Activated CD4-positive, alpha-beta T cell treated with anti-CD3 and anti-CD28 coated beads, Interleukin-2, amount 10 ng/mL, durations not matched to agents 7 days and 5 days (primary cell): ENCODE data around the gene RAB23. TPM values are rescaled to one million over a fixed set of nuclear protein-coding genes. Genes with fewer than 3 reads are reported as not detected.

ENCODE experiments used
- CTCF ChIA-PET: fragments of 350-600 bp; sonication (Branson Sonifier 250); formaldehyde crosslinking; loops from one replicate; lab custom pipeline; 2021; ENCODE audit warnings: antibody characterized with exemption; lab: Charles Lee
- POLR2A ChIA-PET: fragments of 350-600 bp; sonication (Branson Sonifier 250); formaldehyde crosslinking; loops from one replicate; lab custom pipeline; 2021; ENCODE audit warnings: antibody characterized with exemption; lab: Charles Lee
- DNase-seq: peaks from one replicate; pipeline ENCODE4 v3.0.0-alpha.2; 2020
- H3K27ac Mint-ChIP-seq: one replicate; pipeline ENCODE4 v1.8.0; 2021; ENCODE audit warnings: mild to moderate bottlenecking, moderate library complexity, mixed read lengths
- H3K27me3 Mint-ChIP-seq: one replicate; pipeline ENCODE4 v1.8.0; 2021; ENCODE audit warnings: mixed read lengths
- H3K36me3 Mint-ChIP-seq: one replicate; pipeline ENCODE4 v1.8.0; 2021; ENCODE audit warnings: low read depth, mixed read lengths
- H3K4me1 Mint-ChIP-seq: one replicate; pipeline ENCODE4 v1.8.0; 2021; ENCODE audit warnings: mixed read lengths
- H3K4me3 Mint-ChIP-seq: one replicate; pipeline ENCODE4 v1.8.0; 2021; ENCODE audit warnings: mild to moderate bottlenecking, moderate library complexity, mixed read lengths
- H3K9me3 Mint-ChIP-seq: one replicate; pipeline ENCODE4 v1.8.0; 2021; ENCODE audit warnings: mixed read lengths
- total RNA-seq, 2 experiments: library from RNA; stranded (reverse); gene quantifications; one replicate each; pipeline ENCODE4 v1.2.3, GENCODE V29; 2021

The RAB23 gene
- total RNA-seq, 2 experiments from 2014 or later = 3.5 to 3.8 TPM

- DNase-seq = no peak
- Mint-ChIP-seq H3K9me3 (peaks cover 15% of the 10 kb centered on the region), H3K4me3 (no peak overlapping the region), H3K27ac (no peak overlapping the region), H3K4me1 (no peaks in the 10 kb centered on the region), H3K36me3 (peaks cover 43% of the 10 kb centered on the region), H3K27me3 (no peaks in the 10 kb centered on the region)
- CTCF ChIA-PET = no interaction called here
- POLR2A ChIA-PET = no interaction called here
These were observed 58.2 kb downstream of the RAB23 start for GRCh38 chr6:57163956-57164355.

- H3K27me3 Mint-ChIP-seq = no peaks in the 10 kb centered on the region
These were observed 59.6 kb downstream of the RAB23 start for GRCh38 chr6:57162516-57162915.

GRCh38 chr6:57162028-57162427 is 60.1 kb downstream of the RAB23 start:
- no peaks in the 10 kb centered on the region for H3K4me1 Mint-ChIP-seq
- CTCF ChIA-PET = interaction anchor here (1.0 to 1.2 kb wide), 2 partner anchors 8 to 11 kb away, joined by 3 to 4 read pairs; no protein-coding TSS in a partner anchor
- H3K4me3 Mint-ChIP-seq = no peak overlapping the region
- POLR2A ChIA-PET = no interaction called here
- H3K27me3 Mint-ChIP-seq = no peaks in the 10 kb centered on the region
- H3K27ac Mint-ChIP-seq = no peak overlapping the region
- peaks cover 48% of the 10 kb centered on the region for H3K36me3 Mint-ChIP-seq
- DNase-seq = no peak
- peaks cover 15% of the 10 kb centered on the region for H3K9me3 Mint-ChIP-seq

More at GRCh38 chr6:57162516-57162915, 59.6 kb downstream of the RAB23 start:
- DNase-seq = no peak
- ChIA-PET POLR2A (no interaction called here), CTCF (interaction anchor here (1.0 to 1.2 kb wide), 2 partner anchors 8 to 12 kb away, joined by 3 to 4 read pairs; no protein-coding TSS in a partner anchor)
- Mint-ChIP-seq H3K4me3 (no peak overlapping the region), H3K9me3 (peaks cover 15% of the 10 kb centered on the region), H3K4me1 (no peaks in the 10 kb centered on the region), H3K27ac (no peak overlapping the region), H3K36me3 (peaks cover 47% of the 10 kb centered on the region)

- no peak overlapping the region for H3K27ac Mint-ChIP-seq
- H3K4me1 Mint-ChIP-seq = no peaks in the 10 kb centered on the region
- H3K9me3 Mint-ChIP-seq = peaks cover 4% of the 10 kb centered on the region
- peaks cover 35% of the 10 kb centered on the region for H3K36me3 Mint-ChIP-seq
- H3K4me3 Mint-ChIP-seq = no peak overlapping the region
- no peak for DNase-seq
- no peaks in the 10 kb centered on the region for H3K27me3 Mint-ChIP-seq
- ChIA-PET POLR2A (no interaction called here), CTCF (interaction anchor here (0.6 kb wide), 1 partner anchor 1739 kb away, joined by 3 read pairs; no protein-coding TSS in a partner anchor)
These were observed 63.0 kb downstream of the RAB23 start for GRCh38 chr6:57159127-57159526.

DNA sequence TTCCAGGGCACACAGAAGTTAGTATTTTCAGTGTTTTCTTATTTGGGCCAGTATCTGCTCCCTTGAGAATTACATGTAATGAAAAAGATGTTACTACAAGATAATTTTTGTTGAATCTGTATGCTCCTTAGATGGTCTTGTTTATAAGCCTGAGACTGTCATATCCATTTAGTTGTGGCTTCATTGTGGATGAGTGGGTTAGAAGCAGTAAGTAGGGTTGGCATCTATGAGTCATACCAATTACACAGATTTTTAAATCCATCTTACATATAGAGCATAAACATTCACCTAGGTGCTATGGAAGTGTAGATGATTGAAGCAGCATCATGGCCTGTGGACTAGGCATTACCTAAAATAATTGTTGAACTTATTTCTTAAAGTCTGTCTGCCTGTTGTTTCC is 63.4 kb downstream of the RAB23 start:
- Mint-ChIP-seq H3K27me3 (no peaks in the 10 kb centered on the region), H3K4me3 (no peak overlapping the region), H3K27ac (no peak overlapping the region), H3K4me1 (no peaks in the 10 kb centered on the region), H3K36me3 (peaks cover 34% of the 10 kb centered on the region), H3K9me3 (no peaks in the 10 kb centered on the region)
- no peak for DNase-seq
- ChIA-PET POLR2A (interaction anchor here (0.7 kb wide), 1 partner anchor 62 kb away, joined by 5 read pairs; no protein-coding TSS in a partner anchor), CTCF (interaction anchor here (0.6 to 0.7 kb wide), 2 partner anchors 23 to 1738 kb away, joined by 3 read pairs; no protein-coding TSS in a partner anchor)

- Mint-ChIP-seq H3K4me1 (peaks cover 15% of the 10 kb centered on the region), H3K27ac (peak overlapping the region; percentile 68), H3K36me3 (peaks cover 47% of the 10 kb centered on the region), H3K9me3 (no peaks in the 10 kb centered on the region), H3K4me3 (no peak overlapping the region), H3K27me3 (no peaks in the 10 kb centered on the region)
- POLR2A ChIA-PET = no interaction called here
- CTCF ChIA-PET = interaction anchor here (1.2 kb wide), 1 partner anchor 16 kb away, joined by 3 read pairs; no protein-coding TSS in a partner anchor
- DNase-seq = no peak
These were observed 73.9 kb downstream of the RAB23 start for GRCh38 chr6:57147955-57148858.

DNA sequence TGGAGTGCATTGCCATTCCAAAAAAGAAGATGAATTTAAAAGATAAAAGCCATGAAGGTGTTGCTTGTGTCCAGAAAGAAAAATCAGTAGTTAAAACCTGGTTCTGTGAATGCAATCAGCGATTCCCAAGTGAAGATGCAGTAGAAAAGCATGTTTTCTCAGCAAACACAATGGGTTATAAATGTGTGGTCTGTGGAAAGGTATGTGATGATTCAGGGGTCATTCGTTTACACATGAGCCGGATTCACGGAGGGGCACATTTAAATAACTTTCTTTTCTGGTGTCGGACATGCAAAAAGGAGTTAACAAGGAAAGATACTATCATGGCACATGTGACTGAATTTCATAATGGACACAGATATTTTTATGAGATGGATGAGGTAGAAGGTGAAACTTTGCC is 74.7 kb downstream of the RAB23 start:
- H3K27me3 Mint-ChIP-seq = no peaks in the 10 kb centered on the region
- H3K36me3 Mint-ChIP-seq = peaks cover 50% of the 10 kb centered on the region
- DNase-seq = no peak
- H3K9me3 Mint-ChIP-seq = no peaks in the 10 kb centered on the region
- ChIA-PET CTCF (interaction anchor here (1.2 kb wide), 1 partner anchor 15 kb away, joined by 3 read pairs; no protein-coding TSS in a partner anchor), POLR2A (no interaction called here)
- no peak overlapping the region for H3K4me3 Mint-ChIP-seq
- H3K27ac Mint-ChIP-seq = no peak overlapping the region
- peaks cover 15% of the 10 kb centered on the region for H3K4me1 Mint-ChIP-seq

GRCh38 chr6:57143690-57144089 is 78.4 kb downstream of the RAB23 start:
- CTCF ChIA-PET = interaction anchor here (1.3 kb wide), 1 partner anchor 9 kb away, joined by 3 read pairs; no protein-coding TSS in a partner anchor
- H3K4me1 Mint-ChIP-seq = peaks cover 15% of the 10 kb centered on the region
- peaks cover 49% of the 10 kb centered on the region for H3K36me3 Mint-ChIP-seq
- no peak overlapping the region for H3K27ac Mint-ChIP-seq
- no peak for DNase-seq
- H3K4me3 Mint-ChIP-seq = no peak overlapping the region
- POLR2A ChIA-PET = no interaction called here
- H3K27me3 Mint-ChIP-seq = no peaks in the 10 kb centered on the region
- H3K9me3 Mint-ChIP-seq = peaks cover 3% of the 10 kb centered on the region

GRCh38 chr6:57142178-57142525 is 80.0 kb downstream of the RAB23 start:
- Mint-ChIP-seq H3K27me3 (no peaks in the 10 kb centered on the region), H3K4me3 (no peak overlapping the region), H3K36me3 (peaks cover 43% of the 10 kb centered on the region), H3K4me1 (peaks cover 2% of the 10 kb centered on the region), H3K27ac (no peak overlapping the region), H3K9me3 (peaks cover 3% of the 10 kb centered on the region)
- DNase-seq = no peak
- ChIA-PET POLR2A (no interaction called here), CTCF (no interaction called here)

DNA sequence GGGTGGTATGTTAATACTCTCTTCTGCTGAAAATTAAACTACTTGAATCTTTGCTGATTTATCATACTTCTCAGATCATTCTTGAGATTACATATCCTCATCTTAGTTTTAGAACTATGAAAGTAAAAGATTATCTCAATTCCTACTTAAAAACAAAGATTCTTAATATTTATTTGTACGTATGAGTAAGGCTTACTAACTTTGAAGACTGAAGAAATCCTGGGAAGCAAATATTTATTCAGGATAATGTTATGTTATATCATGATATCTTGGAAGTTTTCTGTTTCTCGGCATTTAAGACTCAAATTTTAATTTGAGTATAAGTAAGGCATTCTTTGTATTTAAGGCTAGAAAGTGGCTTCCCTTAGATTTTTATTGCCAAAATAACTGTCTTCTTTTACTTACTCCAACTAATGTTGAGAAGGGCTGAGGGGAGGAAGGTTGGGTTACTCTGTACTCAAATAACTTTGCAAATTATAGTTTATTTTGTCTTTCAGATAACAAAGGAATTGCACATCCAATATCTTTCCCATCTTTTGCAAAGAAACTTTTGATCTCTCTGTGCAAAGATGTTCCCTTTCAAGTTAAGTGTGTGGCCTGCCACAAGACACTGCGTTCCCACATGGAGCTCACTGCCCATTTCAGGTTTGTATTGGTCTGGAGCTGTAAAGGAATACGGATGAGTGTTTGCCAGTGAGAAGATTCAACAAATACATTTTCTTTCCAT is 80.5 kb downstream of the RAB23 start:
- H3K4me1 Mint-ChIP-seq = peaks cover 6% of the 10 kb centered on the region
- peaks cover 3% of the 10 kb centered on the region for H3K9me3 Mint-ChIP-seq
- ChIA-PET POLR2A (no interaction called here), CTCF (no interaction called here)
- peaks cover 47% of the 10 kb centered on the region for H3K36me3 Mint-ChIP-seq
- no peak for DNase-seq
- H3K4me3 Mint-ChIP-seq = no peak overlapping the region
- no peaks in the 10 kb centered on the region for H3K27me3 Mint-ChIP-seq
- no peak overlapping the region for H3K27ac Mint-ChIP-seq

DNA sequence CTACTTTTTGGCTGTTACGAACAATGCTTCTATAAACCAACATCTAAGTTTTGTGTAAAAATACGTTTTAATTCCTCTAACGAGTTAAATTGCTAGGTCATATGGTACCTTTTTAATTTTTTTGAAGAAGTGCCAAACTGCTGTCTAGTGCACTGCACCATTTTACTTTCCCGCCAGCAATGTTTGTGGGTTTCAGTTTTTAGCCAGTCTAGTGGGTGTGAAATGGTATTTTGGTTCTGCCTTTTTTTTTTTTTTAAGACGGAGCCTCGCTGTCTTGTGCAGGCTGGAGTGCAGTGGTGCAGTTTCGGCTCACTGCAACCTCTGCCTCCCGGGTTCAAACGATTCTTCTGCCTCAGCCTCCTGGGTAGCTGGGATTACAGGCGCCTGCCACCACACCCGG is 84.1 kb downstream of the RAB23 start:
- no peak for DNase-seq
- ChIA-PET POLR2A (no interaction called here), CTCF (no interaction called here)
- H3K4me3 Mint-ChIP-seq = no peak overlapping the region
- peaks cover 9% of the 10 kb centered on the region for H3K4me1 Mint-ChIP-seq
- H3K36me3 Mint-ChIP-seq = peaks cover 56% of the 10 kb centered on the region
- no peaks in the 10 kb centered on the region for H3K27me3 Mint-ChIP-seq
- no peak overlapping the region for H3K27ac Mint-ChIP-seq
- H3K9me3 Mint-ChIP-seq = peaks cover 3% of the 10 kb centered on the region

DNA sequence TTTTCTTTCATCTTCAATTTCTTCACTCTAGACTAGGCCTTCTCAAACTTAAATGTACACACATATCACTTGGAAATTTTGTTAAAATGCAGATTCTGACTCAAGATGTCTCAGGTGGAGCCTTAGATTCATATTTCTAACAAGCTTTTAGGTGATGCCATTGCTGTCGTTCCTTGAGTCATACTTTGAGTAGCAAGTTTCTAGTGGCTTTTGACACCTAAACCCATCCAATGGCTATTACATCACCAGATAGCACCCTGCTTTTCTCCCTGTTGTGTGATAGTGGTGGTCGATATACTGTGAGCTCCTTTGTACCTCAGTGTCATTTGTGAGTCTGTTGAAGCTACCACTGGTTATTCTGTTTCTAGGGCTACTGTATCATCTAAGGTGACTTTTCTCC is 84.8 kb downstream of the RAB23 start:
- no peaks in the 10 kb centered on the region for H3K27me3 Mint-ChIP-seq
- no peak overlapping the region for H3K4me3 Mint-ChIP-seq
- POLR2A ChIA-PET = no interaction called here
- H3K36me3 Mint-ChIP-seq = peaks cover 55% of the 10 kb centered on the region
- peaks cover 9% of the 10 kb centered on the region for H3K4me1 Mint-ChIP-seq
- DNase-seq = no peak
- H3K27ac Mint-ChIP-seq = peak overlapping the region; percentile 31
- CTCF ChIA-PET = no interaction called here
- H3K9me3 Mint-ChIP-seq = peaks cover 3% of the 10 kb centered on the region
